ENCODE measurements around the gene CIAPIN1. TPM values are rescaled to one million over a fixed set of nuclear protein-coding genes. Genes with fewer than 3 reads are reported as not detected.
"Not testable (repeated sequence)": the region's sequence is repeated elsewhere in the genome, so short reads cannot be mapped to it uniquely, and the experiment has no call there.

Gene CIAPIN1
- polyA plus RNA-seq, 3 donors: 24.0 to 46.5 (median 42.1) TPM

GRCh38 chr16:57439947-57440346, 7.2 kb downstream of the CIAPIN1 start:
- not testable (repeated sequence) for DNase-seq; H3K27me3 ChIP-seq (ENCODE audit: control insufficient read depth in 2 of 2, insufficient read depth in 2 of 2, low read length in 2 of 2); H3K4me1 Mint-ChIP-seq; H3K27ac Mint-ChIP-seq; H3K27me3 Mint-ChIP-seq (ENCODE audit: low read depth in 3 of 3); H2AFZ ChIP-seq (ENCODE audit: insufficient read depth, low read depth, low read length, poor library complexity, severe bottlenecking); H4K20me1 ChIP-seq (ENCODE audit: insufficient read depth, low read length); H3K9ac ChIP-seq (ENCODE audit: insufficient read depth, low read length, poor library complexity, severe bottlenecking); H3K27ac ChIP-seq (ENCODE audit: low read depth in 1 of 2, low read length in 2 of 2); H3K4me3 ChIP-seq (replicated peaks in 1 of 3; ENCODE audit: low read depth in 2 of 3, low read length in 3 of 3); H3K4me2 ChIP-seq (replicated peaks; ENCODE audit: extremely low read depth, low read length, poor library complexity, severe bottlenecking); H3K4me1 ChIP-seq (ENCODE audit: control insufficient read depth in 1 of 2, insufficient read depth in 2 of 2, low read length in 2 of 2); H3K4me3 Mint-ChIP-seq
- H3K36me3 Mint-ChIP-seq: peaks cover 57 to 65% of the 10 kb centered on the region in 2 donors
- Histone ChIP-seq H3K36me3 (replicated peaks in 1 of 2; ENCODE audit: control insufficient read depth in 1 of 2, insufficient read depth in 2 of 2, low read length in 2 of 2) (peaks cover 45 to 74% of the 10 kb centered on the region in 2 donors), H3K9me3 (replicated peaks in 1 of 2; ENCODE audit: control insufficient read depth in 1 of 2, insufficient read depth in 1 of 2, low read length in 2 of 2) (peaks cover 13 to 25% of the 10 kb centered on the region in 2 donors), H3K79me2 (ENCODE audit: insufficient read depth, low read length) (peaks cover 25% of the 10 kb centered on the region)
- 100% methylated on average over 4 of the region's 8 CpGs for WGBS (ENCODE audit: insufficient coverage)
- H3K9me3 Mint-ChIP-seq: peaks cover 12 to 18% (median 15%) of the 10 kb centered on the region in 7 donors
- intact Hi-C loops (cut with micrococcal nuclease): loop anchor here in 1 of 2 donors (10.0 kb wide), 1 partner anchor 255 kb away; the partner anchor contains the start of genes PSME3IP1 and RSPRY1

GRCh38 chr16:57435838-57436237, 11.3 kb downstream of the CIAPIN1 start:
- Histone ChIP-seq H3K27ac (ENCODE audit: low read depth in 1 of 2, low read length in 2 of 2) (no peak overlapping the region), H3K79me2 (ENCODE audit: insufficient read depth, low read length) (no peaks in the 10 kb centered on the region), H4K20me1 (ENCODE audit: insufficient read depth, low read length) (no peaks in the 10 kb centered on the region), H3K4me3 (replicated peaks in 1 of 3; ENCODE audit: low read depth in 2 of 3, low read length in 3 of 3) (no peak overlapping the region), H3K4me2 (replicated peaks; ENCODE audit: extremely low read depth, low read length, poor library complexity, severe bottlenecking) (no peak overlapping the region), H3K9me3 (replicated peaks in 1 of 2; ENCODE audit: control insufficient read depth in 1 of 2, insufficient read depth in 1 of 2, low read length in 2 of 2) (peaks cover 12 to 16% of the 10 kb centered on the region in 2 donors), H3K9ac (ENCODE audit: insufficient read depth, low read length, poor library complexity, severe bottlenecking) (no peak overlapping the region), H3K27me3 (ENCODE audit: control insufficient read depth in 2 of 2, insufficient read depth in 2 of 2, low read length in 2 of 2) (no peaks in the 10 kb centered on the region), H3K4me1 (ENCODE audit: control insufficient read depth in 1 of 2, insufficient read depth in 2 of 2, low read length in 2 of 2) (no peaks in the 10 kb centered on the region), H3K36me3 (replicated peaks in 1 of 2; ENCODE audit: control insufficient read depth in 1 of 2, insufficient read depth in 2 of 2, low read length in 2 of 2) (peaks cover 84 to 99% of the 10 kb centered on the region in 2 donors), H2AFZ (ENCODE audit: insufficient read depth, low read depth, low read length, poor library complexity, severe bottlenecking) (no peak overlapping the region)
- no CpG with 5 or more reads among the region's 1 CpG for WGBS (ENCODE audit: insufficient coverage)
- peaks cover 11 to 14% (median 12%) of the 10 kb centered on the region in 7 donors for H3K9me3 Mint-ChIP-seq
- DNase-seq: no peak
- no peak overlapping the region for H3K4me3 Mint-ChIP-seq
- no peaks in the 10 kb centered on the region for H3K4me1 Mint-ChIP-seq
- intact Hi-C loops (cut with micrococcal nuclease): no loop called here
- no peak for TF ChIP-seq CTCF (IDR thresholded peaks at IDR 0.05)
- peaks cover 85 to 95% of the 10 kb centered on the region in 2 donors for H3K36me3 Mint-ChIP-seq
- H3K27ac Mint-ChIP-seq: no peak overlapping the region
- no peaks in the 10 kb centered on the region for H3K27me3 Mint-ChIP-seq (ENCODE audit: low read depth in 3 of 3)

All from CD14-positive monocyte (primary cell).